ENCODE results near the gene DNAJB6.

DNA sequence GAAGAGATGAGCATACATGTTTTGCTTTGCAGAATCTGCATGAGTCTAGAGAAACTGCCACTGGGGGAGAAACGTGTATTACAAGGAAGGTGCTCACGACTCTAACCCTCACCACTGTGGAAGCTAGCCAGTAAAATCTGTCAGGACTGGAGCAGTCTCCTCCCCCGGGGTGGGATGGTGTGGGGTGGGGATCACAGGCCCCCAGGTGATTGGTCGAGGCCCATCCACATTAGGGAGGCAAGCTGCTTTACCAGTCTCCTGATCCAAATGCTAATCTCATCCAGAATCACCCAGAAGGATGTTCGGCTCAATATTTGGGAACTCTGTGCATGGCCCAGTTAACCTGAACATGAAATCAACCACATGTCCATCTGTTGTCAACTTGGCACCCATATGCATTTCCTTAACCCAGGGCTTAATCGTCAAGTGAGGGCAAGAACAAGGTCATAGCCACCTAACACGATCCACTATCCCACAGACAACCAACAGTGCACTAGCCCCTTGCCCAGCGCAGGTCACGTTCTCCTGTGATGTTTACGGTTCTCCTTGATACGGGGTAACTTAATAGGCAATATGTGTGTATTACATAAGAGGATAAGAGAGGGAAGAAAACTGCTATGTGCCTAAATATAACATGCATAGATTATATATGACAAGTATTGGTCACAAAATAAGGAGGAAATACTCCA lies 40.8 kb downstream of the DNAJB6 start:
- TF ChIP-seq LEF1 (IDR thresholded peaks at IDR 0.05; ENCODE audit: borderline replicate concordance) (no peak), L3MBTL2 (conservative IDR thresholded peaks at IDR 0.05) (no peak), FOXM1 (IDR thresholded peaks at IDR 0.05; ENCODE audit: borderline replicate concordance) (no peak), SP1 (IDR thresholded peaks at IDR 0.05) (no peak), FOXA1 (IDR thresholded peaks at IDR 0.05) (no peak), HDGF (IDR thresholded peaks at IDR 0.05; ENCODE audit: borderline replicate concordance) (no peak), FOXK2 (IDR thresholded peaks at IDR 0.05) (no peak), ELF4 (IDR thresholded peaks at IDR 0.05) (no peak), SUZ12 (IDR thresholded peaks at IDR 0.05) (no peak), ARNT (IDR thresholded peaks at IDR 0.05) (no peak), ZNF384 (IDR thresholded peaks at IDR 0.05) (no peak), TARDBP (IDR thresholded peaks at IDR 0.05) (no peak)
- TF ChIP-seq, protein P1, sequence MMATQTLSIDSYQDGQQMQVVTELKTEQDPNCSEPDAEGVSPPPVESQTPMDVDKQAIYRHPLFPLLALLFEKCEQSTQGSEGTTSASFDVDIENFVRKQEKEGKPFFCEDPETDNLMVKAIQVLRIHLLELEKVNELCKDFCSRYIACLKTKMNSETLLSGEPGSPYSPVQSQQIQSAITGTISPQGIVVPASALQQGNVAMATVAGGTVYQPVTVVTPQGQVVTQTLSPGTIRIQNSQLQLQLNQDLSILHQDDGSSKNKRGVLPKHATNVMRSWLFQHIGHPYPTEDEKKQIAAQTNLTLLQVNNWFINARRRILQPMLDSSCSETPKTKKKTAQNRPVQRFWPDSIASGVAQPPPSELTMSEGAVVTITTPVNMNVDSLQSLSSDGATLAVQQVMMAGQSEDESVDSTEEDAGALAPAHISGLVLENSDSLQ (IDR thresholded peaks at IDR 0.05), result no peak
